ENCODE results near the gene DOK5.

DOK5 gene

GRCh38 chr20:54631059-54631458 is 155.7 kb downstream of the DOK5 start:
- Histone ChIP-seq H3K27me3 (ENCODE audit: control insufficient read depth, insufficient read depth, low read length) (no peaks in the 10 kb centered on the region), H3K9me3 (ENCODE audit: control insufficient read depth, insufficient read depth, low read length) (no peaks in the 10 kb centered on the region), H3K9ac (ENCODE audit: low read depth, low read length) (no peak overlapping the region), H3K4me1 (ENCODE audit: control insufficient read depth, insufficient read depth, low read length) (peaks cover 12% of the 10 kb centered on the region; the same call in 1 of the 2 replicates), H3K36me3 (ENCODE audit: control insufficient read depth, insufficient read depth, low read length) (no peaks in the 10 kb centered on the region), H3K27ac (ENCODE audit: low read depth, low read length) (no peak overlapping the region), H3K4me3 (ENCODE audit: low read depth, low read length) (no peak overlapping the region)

DNA sequence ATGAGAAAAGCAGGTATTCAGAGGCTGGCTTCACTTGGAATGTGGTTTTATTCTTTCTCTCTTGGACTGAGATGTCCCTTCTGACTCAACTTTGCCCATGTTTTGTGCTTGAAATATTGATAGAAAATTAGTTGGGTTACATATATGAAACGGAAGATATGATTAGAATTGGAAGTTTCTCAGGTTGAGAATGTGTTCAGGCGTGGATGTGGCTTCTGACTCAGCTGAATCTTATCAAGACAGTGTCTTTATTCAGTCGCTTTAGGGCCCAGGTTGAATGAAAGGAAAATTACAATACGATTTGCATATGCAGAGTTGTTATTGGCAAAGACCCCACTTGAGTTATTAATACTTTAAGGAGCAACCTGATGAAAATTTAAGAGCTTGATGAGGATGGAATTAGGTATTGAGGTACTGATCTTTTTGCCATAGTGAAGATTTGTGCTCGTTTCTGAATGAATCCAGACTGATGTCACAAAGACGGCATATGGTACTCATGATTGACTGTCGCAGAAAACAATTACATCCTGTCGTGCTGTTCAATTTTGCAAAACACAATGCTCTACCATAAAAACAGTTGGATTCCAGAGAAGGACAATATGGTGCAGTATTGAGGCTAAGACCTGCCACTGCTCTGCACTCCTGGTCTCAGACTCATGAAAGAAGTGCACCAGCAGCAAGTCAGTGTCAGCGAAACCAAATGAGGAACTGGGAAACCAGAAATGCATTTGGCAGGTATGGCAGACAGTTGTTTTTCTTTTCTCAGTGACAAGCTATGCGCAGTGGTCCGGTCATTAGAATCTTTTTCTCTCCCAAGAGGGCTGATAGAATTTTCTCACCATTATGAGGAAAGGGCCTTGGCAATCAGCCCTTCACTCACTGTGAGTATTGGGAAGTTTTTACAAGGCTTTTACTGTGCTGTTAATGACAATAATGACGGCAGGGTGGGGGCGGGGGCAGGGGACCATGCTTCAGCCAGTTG is 158.3 kb downstream of the DOK5 start:
- 0 out of 2 replicates have a peak, but pooled peaks cover 3% of the 10 kb centered on the region for H3K9me3 ChIP-seq (ENCODE audit: control insufficient read depth, insufficient read depth, low read length)
- H3K9ac ChIP-seq (ENCODE audit: low read depth, low read length), result no peak overlapping the region
- H3K4me1 ChIP-seq (ENCODE audit: control insufficient read depth, insufficient read depth, low read length), result peaks cover 12% of the 10 kb centered on the region; the same call in 1 of the 2 replicates
- H3K27ac ChIP-seq (ENCODE audit: low read depth, low read length), result no peak overlapping the region
- no peaks in the 10 kb centered on the region for H3K36me3 ChIP-seq (ENCODE audit: control insufficient read depth, insufficient read depth, low read length)
- H3K4me3 ChIP-seq (ENCODE audit: low read depth, low read length), result no peak overlapping the region
- no peaks in the 10 kb centered on the region for H3K27me3 ChIP-seq (ENCODE audit: control insufficient read depth, insufficient read depth, low read length)

GRCh38 chr20:54636575-54636974 is 161.2 kb downstream of the DOK5 start:
- H3K9ac ChIP-seq (ENCODE audit: low read depth, low read length), result no peak overlapping the region
- peaks cover 17% of the 10 kb centered on the region for H3K4me1 ChIP-seq (ENCODE audit: control insufficient read depth, insufficient read depth, low read length)
- no peaks in the 10 kb centered on the region for H3K27me3 ChIP-seq (ENCODE audit: control insufficient read depth, insufficient read depth, low read length)
- H3K27ac ChIP-seq (ENCODE audit: low read depth, low read length), result no peak overlapping the region
- H3K4me3 ChIP-seq (ENCODE audit: low read depth, low read length), result no peak overlapping the region
- H3K36me3 ChIP-seq (ENCODE audit: control insufficient read depth, insufficient read depth, low read length), result no peaks in the 10 kb centered on the region
- 0 out of 2 replicates have a peak, but pooled peaks cover 3% of the 10 kb centered on the region for H3K9me3 ChIP-seq (ENCODE audit: control insufficient read depth, insufficient read depth, low read length)

DNA sequence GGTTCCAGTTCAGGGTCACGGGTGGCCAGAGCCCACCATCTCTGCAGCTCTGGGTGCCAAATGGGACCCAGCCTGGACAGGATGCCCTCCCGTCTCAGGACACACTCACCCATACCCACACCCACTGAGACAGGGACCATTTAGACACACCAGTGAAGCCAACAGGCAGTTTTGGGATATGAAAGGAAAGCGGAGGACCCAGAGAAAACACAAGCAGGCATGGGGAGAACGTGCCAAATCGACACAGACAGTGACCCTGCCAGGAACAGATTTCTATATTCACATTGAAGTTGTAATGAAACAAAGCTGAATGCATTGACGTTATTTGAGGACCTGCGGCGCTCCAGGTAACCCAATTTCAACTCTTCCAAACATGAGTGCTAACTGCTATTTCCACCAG is 164.5 kb downstream of the DOK5 start:
- peaks cover 4% of the 10 kb centered on the region; the same call in 1 of the 2 replicates for H3K4me1 ChIP-seq (ENCODE audit: control insufficient read depth, insufficient read depth, low read length)
- no peaks in the 10 kb centered on the region for H3K36me3 ChIP-seq (ENCODE audit: control insufficient read depth, insufficient read depth, low read length)
- no peaks in the 10 kb centered on the region for H3K27me3 ChIP-seq (ENCODE audit: control insufficient read depth, insufficient read depth, low read length)
- H3K9me3 ChIP-seq (ENCODE audit: control insufficient read depth, insufficient read depth, low read length), result 0 out of 2 replicates have a peak, but pooled peaks cover 3% of the 10 kb centered on the region
- no peak overlapping the region for H3K27ac ChIP-seq (ENCODE audit: low read depth, low read length)
- H3K4me3 ChIP-seq (ENCODE audit: low read depth, low read length), result no peak overlapping the region
- H3K9ac ChIP-seq (ENCODE audit: low read depth, low read length), result no peak overlapping the region

DNA sequence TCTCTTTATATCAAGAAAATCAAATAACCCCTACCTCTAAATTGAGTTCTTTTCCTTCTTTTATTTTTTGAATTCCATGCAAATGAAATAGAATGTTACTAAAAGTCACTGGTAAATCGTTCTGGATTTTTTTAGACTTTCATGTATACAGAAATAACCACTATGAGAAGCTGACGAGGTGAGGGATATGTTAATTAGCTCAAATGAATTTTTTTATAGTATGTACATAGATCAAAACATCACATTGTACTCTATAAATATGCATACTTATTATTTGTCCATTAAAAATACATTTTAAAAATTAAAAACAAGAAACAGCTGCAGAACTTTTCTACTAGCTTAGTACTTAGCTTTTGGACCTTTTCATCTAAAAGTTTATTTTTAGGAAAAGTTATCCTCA is 165.4 kb downstream of the DOK5 start:
- Histone ChIP-seq H3K4me1 (ENCODE audit: control insufficient read depth, insufficient read depth, low read length) (peaks cover 4% of the 10 kb centered on the region; the same call in 1 of the 2 replicates), H3K9me3 (ENCODE audit: control insufficient read depth, insufficient read depth, low read length) (0 out of 2 replicates have a peak, but pooled peaks cover 3% of the 10 kb centered on the region), H3K9ac (ENCODE audit: low read depth, low read length) (no peak overlapping the region), H3K4me3 (ENCODE audit: low read depth, low read length) (no peak overlapping the region), H3K27ac (ENCODE audit: low read depth, low read length) (no peak overlapping the region), H3K27me3 (ENCODE audit: control insufficient read depth, insufficient read depth, low read length) (no peaks in the 10 kb centered on the region), H3K36me3 (ENCODE audit: control insufficient read depth, insufficient read depth, low read length) (no peaks in the 10 kb centered on the region)

DNA sequence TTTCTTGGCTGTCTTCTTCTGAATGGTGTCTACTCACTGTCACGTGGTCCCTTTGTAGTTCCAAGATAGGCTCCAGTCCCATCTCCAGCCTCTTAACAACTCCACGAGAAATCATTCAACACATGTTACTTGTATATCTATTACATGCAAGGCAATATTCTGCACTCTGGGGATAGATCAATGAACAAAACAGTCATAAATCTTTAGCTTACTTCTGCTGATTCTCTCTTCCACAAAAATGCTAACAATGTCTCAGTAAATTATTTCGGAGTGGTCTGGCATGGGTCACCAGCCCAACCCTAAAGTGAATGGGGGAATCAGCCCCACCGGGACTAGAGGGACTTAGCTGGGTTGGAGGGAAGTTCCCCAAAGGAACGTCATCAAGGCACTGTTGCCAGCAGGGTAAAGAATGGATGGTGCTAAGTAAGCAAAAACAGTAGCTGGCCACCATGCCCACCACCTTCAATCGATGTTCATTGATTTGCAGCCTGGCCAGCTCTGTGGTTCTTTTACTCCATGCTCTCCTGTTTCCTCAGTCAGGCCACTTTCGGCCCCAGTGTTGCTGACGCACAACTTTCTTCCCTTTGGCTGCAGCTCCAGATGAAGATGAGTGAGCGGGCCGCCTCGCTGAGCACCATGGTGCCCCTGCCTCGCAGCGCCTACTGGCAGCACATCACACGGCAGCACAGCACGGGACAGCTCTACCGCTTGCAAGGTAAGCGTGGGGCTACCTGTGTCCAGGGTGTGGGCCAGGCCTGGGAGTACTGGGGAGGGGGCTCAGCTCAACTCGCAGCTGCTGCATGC is 167.7 kb downstream of the DOK5 start:
- Histone ChIP-seq H3K4me1 (ENCODE audit: control insufficient read depth, insufficient read depth, low read length) (peaks cover 4% of the 10 kb centered on the region; the same call in 1 of the 2 replicates), H3K9ac (ENCODE audit: low read depth, low read length) (no peak overlapping the region)

DNA sequence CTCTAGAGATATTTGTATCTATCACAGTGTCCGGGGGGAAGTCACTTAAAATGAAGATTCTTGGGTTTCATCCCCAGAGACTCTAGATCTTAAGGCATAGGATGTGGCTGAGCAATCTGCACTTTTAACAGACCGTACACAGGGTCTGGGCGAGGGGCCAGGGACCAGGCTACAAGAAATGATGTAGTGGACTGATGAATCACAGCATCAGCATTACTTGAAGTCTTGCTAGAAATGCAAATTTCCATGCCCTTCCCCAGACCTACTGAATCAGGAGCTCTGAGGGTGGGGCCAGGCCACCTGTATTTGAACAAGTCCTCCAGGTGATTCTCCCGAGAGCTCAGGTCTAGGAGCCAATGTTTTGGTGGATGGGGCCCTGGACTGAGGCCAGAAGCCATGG is 168.4 kb downstream of the DOK5 start:
- no peaks in the 10 kb centered on the region for H3K9me3 ChIP-seq (ENCODE audit: control insufficient read depth, insufficient read depth, low read length)
- no peak overlapping the region for H3K4me3 ChIP-seq (ENCODE audit: low read depth, low read length)
- peaks cover 4% of the 10 kb centered on the region; the same call in 1 of the 2 replicates for H3K4me1 ChIP-seq (ENCODE audit: control insufficient read depth, insufficient read depth, low read length)
- no peak overlapping the region for H3K27ac ChIP-seq (ENCODE audit: low read depth, low read length)
- no peaks in the 10 kb centered on the region for H3K27me3 ChIP-seq (ENCODE audit: control insufficient read depth, insufficient read depth, low read length)
- H3K9ac ChIP-seq (ENCODE audit: low read depth, low read length), result no peak overlapping the region
- H3K36me3 ChIP-seq (ENCODE audit: control insufficient read depth, insufficient read depth, low read length), result no peaks in the 10 kb centered on the region

More for the DNA sequence above, 167.7 kb downstream of the DOK5 start:
- Histone ChIP-seq H3K36me3 (ENCODE audit: control insufficient read depth, insufficient read depth, low read length) (no peaks in the 10 kb centered on the region), H3K27me3 (ENCODE audit: control insufficient read depth, insufficient read depth, low read length) (no peaks in the 10 kb centered on the region), H3K9me3 (ENCODE audit: control insufficient read depth, insufficient read depth, low read length) (no peaks in the 10 kb centered on the region), H3K27ac (ENCODE audit: low read depth, low read length) (no peak overlapping the region), H3K4me3 (ENCODE audit: low read depth, low read length) (no peak overlapping the region)

DNA sequence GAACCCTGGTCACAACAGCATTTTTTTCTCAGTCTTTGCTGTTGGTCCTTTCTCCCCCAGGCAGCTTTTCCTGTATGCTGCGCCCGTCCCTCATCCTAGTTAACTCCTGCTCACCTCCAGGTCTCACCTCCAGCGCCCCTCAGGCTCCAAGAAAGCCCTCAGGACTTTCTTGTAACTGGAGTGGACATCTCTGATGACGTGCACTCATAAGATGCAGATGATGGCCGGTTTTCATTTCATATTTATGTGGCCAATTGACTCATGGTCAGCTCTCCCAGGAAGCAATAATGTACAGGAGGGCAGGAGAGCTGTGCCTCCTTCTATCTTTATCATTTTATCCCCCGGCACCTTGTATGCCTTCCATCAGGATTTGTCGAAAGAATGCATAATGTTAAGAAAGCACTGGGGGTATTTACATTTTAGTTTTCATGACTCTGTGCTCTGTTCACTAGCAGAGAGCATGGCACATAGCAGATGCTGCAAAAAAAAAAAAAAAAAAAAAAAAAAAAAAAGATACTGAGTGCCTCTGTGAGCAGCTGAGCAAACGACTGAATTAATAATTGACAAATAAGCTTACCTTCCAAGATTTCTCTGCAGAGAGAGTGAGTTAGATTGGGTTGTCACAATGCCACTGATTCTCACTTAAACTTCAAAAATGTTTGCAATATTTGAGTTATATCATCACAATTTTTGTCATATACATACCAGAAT is 170.2 kb downstream of the DOK5 start:
- Histone ChIP-seq H3K27me3 (ENCODE audit: control insufficient read depth, insufficient read depth, low read length) (no peaks in the 10 kb centered on the region), H3K27ac (ENCODE audit: low read depth, low read length) (no peak overlapping the region)

DNA sequence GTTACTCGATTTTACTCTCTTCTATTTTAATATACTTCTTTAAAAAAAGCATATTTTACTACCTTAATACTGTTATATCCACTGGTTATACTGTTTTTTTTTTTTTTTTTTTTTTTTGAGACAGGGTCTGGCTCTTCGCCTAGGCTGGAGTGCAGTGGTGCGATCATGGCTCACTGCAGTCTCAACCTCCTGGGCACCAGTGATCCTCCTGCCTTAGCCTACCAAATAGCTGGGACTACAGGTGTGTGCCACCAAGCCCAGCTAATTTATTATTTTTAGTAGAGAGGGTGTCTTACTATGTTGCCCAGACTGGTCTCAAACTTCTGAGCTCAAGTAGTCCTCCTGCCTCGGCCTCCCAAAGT is 170.7 kb downstream of the DOK5 start:
- H3K4me1 ChIP-seq (ENCODE audit: control insufficient read depth, insufficient read depth, low read length), result 0 out of 2 replicates have a peak, but pooled peaks cover 7% of the 10 kb centered on the region
- no peaks in the 10 kb centered on the region for H3K36me3 ChIP-seq (ENCODE audit: control insufficient read depth, insufficient read depth, low read length)
- no peak overlapping the region for H3K4me3 ChIP-seq (ENCODE audit: low read depth, low read length)

More for the DNA sequence above, 170.2 kb downstream of the DOK5 start:
- H3K9ac ChIP-seq (ENCODE audit: low read depth, low read length), result no peak overlapping the region
- 0 out of 2 replicates have a peak, but pooled peaks cover 7% of the 10 kb centered on the region for H3K4me1 ChIP-seq (ENCODE audit: control insufficient read depth, insufficient read depth, low read length)
- no peaks in the 10 kb centered on the region for H3K36me3 ChIP-seq (ENCODE audit: control insufficient read depth, insufficient read depth, low read length)
- no peak overlapping the region for H3K4me3 ChIP-seq (ENCODE audit: low read depth, low read length)
- H3K9me3 ChIP-seq (ENCODE audit: control insufficient read depth, insufficient read depth, low read length), result no peaks in the 10 kb centered on the region

GRCh38 chr20:54648421-54649142 is 173.2 kb downstream of the DOK5 start:
- Histone ChIP-seq H3K9me3 (ENCODE audit: control insufficient read depth, insufficient read depth, low read length) (no peaks in the 10 kb centered on the region), H3K27me3 (ENCODE audit: control insufficient read depth, insufficient read depth, low read length) (no peaks in the 10 kb centered on the region), H3K4me1 (ENCODE audit: control insufficient read depth, insufficient read depth, low read length) (0 out of 2 replicates have a peak, but pooled peaks cover 7% of the 10 kb centered on the region), H3K9ac (ENCODE audit: low read depth, low read length) (no peak overlapping the region), H3K4me3 (ENCODE audit: low read depth, low read length) (no peak overlapping the region), H3K27ac (ENCODE audit: low read depth, low read length) (no peak overlapping the region), H3K36me3 (ENCODE audit: control insufficient read depth, insufficient read depth, low read length) (no peaks in the 10 kb centered on the region)

More for the DNA sequence above, 170.7 kb downstream of the DOK5 start:
- Histone ChIP-seq H3K9ac (ENCODE audit: low read depth, low read length) (no peak overlapping the region), H3K27ac (ENCODE audit: low read depth, low read length) (no peak overlapping the region), H3K9me3 (ENCODE audit: control insufficient read depth, insufficient read depth, low read length) (no peaks in the 10 kb centered on the region), H3K27me3 (ENCODE audit: control insufficient read depth, insufficient read depth, low read length) (no peaks in the 10 kb centered on the region)
